SIG-M5 treated with dmso at 0.1 percent for 504 hours (cell line): ENCODE results near the gene ZFAND3.
A peak's percentile ranks its signal among the peaks of the same experiment; 100 is the strongest.

Experiments used
- DNase-seq: peaks from one replicate; lab custom pipeline; 2025; ENCODE audit not compliant: unreplicated experiment; lab: John Stamatoyannopoulos, UW

The ZFAND3 gene, protein sequence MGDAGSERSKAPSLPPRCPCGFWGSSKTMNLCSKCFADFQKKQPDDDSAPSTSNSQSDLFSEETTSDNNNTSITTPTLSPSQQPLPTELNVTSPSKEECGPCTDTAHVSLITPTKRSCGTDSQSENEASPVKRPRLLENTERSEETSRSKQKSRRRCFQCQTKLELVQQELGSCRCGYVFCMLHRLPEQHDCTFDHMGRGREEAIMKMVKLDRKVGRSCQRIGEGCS

DNA sequence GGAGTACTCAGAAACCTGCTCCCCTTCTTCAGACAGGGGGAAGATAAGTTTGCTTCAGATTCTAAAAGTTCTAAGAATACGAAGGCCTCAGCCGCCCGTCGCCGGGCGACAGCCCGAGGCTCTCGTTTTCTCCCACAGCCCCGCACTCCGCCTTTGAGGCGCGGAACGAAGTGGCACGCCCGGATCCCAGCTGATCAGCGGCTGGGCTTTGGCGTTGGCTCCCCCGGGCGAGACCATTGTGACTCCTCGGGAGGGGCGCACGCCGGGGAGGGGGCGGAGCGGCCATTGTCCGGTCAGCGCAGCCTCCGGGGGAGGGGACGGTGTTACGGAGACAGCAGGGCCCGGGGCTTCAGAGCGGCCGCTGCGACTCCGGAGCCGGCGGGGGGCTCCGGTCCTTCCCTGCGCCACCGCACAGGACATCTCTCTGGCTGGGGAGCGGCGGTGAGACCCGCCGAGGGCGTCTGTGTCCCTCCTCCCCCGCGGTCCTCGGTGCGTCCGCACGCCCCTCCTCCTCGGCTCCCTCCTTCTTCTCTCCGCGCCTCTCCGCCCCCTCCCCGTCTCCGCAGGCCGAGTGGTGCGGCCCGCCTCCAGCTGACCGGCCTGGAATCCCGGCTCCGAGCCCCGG is at the start of gene ZFAND3:
TSS of gene ZFAND3 (plus strand) at position 551 of the 625 bp plus-strand sequence. CDS start 219 bp downstream, outside the sequence.
- peak; percentile 81 for DNase-seq

DNA sequence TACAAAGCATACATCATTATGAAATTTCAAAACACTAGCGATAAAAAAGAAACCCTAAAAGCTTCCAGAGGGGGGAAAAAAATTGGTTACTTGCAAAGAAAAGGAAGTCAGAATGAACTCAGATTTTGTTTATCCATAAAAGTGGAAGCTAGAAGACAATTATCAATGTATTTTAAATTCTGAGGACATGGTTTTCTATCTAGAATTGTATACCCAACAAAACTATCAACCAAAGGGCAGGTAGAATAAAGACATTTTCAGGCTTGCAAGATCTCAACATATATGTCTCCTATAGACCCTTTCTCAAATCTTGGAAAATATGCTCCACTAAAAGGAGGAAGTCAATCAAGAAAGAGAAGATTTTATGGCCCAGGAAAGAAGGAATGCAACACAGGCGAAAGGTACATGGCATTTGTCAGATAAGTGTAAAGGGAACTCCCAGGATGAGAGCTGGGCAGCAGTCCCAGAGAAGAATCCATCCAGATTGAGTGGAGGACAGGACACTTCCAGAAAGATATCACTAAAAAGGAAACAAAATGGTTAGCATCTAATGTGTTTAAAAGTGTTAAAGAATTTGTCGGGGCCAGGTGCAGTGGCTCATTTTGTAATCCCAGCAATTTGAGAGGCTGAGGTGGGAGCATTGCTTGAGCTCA is 45.4 kb upstream of the ZFAND3 start:
- DNase-seq = no peak

DNA sequence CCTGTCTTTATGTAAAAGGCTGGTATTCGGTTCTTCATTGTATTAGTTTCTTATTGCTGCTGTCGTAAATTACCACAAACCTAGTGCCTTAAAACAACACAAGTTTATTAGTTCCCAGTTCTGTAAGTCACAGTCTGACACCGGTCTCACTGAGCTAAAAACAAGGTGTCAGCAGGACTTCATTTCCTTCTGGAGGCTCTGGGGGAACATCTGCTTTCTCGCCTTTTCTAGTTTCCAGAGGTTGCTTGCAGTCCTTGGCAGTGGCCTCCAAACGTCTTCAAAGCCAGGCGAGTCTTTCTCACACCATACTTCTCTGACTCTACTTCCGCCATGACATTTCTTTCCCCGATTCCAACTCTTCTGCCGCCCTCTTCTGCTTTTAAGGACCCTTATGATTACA is 43.0 kb upstream of the ZFAND3 start:
- no peak for DNase-seq

DNA sequence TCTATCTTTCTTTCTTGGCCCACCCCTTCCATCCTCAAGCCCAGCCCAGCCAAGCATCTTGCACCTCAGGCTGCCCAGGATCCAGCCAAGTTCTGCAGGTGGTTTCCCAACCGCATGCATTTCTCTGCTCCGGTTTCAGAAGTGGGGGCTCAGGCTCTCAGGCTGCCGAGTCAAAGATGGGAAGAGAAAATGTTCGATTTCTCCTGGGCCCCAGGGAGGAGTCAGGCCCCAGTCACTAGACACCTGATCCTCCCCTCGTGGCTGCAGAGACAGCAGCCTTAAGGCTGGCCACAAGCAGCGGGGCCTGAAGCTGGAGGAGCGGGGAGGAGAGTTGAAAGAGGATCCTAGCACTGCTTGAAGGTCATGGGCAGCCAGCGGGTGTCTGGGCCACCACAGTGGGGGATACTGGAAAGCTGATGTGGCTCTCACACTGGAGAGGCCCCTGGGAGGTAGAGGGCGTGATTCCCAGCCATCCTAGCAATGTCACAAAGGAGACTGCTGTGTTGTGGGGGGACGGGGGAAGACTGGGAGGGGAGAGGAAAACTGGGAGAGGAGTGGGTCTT is 42.2 kb upstream of the ZFAND3 start:
- no peak for DNase-seq

GRCh38 chr6:37779111-37779800 is 40.3 kb upstream of the ZFAND3 start:
- DNase-seq = no peak

DNA sequence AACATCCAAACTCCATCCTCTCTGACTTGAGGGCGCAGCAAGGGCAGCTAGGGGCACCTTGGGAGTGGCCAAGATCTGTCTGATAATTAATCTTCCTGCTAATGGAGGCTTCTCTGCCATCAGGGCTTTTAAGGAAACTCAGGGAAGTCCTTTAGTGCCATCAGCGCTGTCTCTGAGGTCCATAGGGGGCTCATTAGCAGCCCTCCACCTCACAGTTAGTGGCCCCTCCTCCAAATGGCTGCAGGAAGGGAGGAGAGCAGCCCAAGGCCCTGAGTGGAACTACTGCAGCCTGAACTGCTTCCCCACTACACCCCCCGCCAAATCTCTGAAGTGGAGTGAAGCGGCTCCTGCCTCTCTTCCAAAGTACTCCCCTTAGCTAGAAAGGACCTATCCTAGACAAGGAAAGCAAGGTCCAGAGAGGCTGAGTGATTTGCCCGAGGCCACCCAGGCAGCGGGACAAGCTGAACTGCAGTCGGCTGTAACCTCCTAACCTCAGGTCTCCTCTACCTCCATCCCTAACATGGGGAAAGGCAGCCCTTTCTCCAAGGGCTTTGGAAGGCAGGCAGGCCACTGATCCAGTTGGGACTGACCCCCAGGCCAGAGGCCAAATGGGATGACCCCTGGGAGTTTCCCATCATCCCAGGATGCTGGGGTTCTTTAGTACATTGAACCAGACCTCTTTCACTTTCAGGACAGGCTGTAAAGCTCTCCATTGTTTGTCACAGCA is 39.5 kb upstream of the ZFAND3 start:
- no peak for DNase-seq

DNA sequence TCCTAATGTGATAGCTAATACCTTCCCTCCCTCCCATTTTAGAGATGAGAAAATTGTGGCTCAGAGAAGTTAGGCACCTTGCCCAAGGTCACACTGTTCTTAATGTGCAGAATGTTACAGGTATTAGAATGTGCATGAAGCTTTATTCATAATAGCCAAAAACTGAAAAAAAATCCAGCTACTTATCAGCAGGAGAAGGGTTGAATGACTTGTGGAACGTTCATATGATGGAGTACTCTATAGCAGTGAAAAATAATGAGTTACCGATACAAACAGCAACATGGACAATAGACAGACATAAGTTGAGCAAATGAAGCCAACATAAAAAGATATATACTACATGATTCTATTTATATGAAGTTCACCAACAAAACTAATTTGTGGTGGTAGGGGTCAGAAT is 37.7 kb upstream of the ZFAND3 start:
- no peak for DNase-seq

- no peak for DNase-seq
Measured at GRCh38 chr6:37783025-37783855, 36.3 kb upstream of the ZFAND3 start.

DNA sequence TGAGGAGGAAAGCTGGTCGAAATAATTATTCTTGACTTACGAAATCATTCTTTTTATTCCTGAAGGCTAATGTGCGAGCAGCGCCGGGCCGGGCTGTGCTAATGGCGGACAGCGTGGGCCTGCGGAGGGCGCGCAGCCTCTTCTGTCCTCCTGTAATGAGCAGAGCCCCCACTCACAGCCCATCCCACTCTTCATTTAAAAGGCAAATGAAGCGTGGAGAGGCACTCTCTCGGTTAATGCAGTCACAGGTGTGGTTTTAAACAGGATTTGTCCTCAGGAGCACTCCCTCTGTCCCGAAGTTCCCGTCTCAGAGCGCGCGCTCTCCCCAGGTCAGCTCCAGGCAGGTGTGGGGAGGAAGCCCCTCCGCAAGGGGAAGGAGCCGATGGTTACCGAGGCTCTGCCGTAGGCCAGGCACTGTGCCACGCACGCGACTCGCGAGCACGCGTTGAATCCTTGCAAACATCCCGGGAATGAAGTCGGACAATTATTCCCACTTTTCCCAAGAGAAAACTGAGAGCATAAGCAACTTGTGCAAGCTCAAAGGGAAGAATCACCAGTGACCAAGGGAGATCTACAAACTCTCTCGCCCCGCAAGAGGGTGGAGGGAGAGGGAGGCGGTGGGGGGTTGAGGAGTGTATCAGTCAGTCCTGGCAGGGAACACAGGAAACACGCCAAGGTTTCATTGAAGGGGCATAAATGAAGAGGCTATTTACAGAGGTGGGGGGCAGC is 35.5 kb upstream of the ZFAND3 start:
- no peak for DNase-seq

DNA sequence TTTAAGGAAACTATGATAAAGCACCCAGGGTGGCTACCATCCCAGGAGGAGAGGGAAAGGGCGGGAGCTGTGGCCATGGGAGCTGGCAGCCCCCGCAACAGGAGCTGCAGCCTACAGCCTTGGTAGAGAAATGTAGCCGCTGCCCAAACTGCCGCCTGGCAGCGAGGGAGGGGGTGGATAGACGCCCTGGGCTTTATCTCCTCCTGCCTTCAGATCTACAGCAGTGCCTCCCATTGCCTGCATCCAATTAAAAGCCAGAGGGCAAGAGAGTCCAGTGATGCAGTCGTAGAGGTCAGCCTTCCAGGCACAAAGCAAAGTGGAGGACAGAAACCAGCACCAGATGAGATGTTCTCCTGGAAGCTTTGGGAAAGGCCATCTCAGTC is 35.0 kb upstream of the ZFAND3 start:
- no peak for DNase-seq

DNA sequence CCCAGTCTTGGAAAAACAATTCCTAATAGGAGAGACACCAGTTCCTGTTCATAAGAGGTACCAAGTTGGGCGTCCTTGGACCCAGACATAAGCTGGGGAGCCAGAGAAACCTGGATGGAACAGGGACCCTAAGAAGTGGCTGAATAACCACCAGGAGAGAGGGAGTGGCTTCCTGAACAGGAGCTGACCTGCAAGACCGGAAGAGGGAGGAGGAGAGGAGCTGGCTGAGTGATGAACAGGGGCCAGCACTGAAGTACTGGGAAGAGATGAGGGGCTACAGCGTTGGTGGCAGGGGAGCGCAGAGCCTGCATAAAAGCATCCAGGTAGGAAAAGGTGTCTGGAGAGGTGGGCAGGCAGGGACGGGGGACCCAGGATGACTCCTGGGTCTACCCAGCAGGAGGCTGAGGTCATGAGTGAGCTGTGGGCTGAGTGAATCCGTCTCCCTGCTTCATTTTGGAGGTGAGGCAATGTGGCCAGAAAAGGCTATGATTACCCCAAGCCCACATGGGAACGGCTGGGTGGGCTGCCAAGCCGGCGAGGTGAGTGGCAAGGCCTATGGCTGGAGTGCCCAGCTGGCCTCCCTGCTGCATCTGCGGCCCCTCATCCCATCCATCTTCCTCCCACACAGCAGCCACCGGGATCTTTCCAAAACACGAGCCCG is 34.4 kb upstream of the ZFAND3 start:
- no peak for DNase-seq

- no peak for DNase-seq
Measured at GRCh38 chr6:37785663-37786270, 33.8 kb upstream of the ZFAND3 start.

- DNase-seq = no peak
Measured at GRCh38 chr6:37787216-37787615, 32.3 kb upstream of the ZFAND3 start.

DNA sequence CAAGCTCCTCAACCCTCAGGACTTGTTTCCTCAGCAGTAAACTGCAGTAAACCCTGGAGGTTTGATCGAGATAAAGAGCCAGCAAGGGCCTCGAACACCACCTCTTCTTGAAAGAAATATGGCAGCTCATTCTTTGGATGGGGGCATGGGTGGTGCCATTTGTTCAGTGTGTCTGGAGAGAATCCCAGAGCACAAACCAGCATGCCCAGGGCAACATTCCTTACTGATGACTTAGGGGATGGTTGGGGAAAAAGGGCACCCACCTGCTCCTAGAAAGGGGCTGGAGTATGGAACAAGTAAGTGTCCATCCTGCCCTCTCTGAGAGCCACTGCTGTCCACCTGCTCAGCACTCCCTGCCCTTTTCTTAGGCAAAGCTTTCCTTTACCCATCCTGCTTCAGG is 31.3 kb upstream of the ZFAND3 start:
- DNase-seq = no peak

- DNase-seq = peak; percentile 93
Measured at GRCh38 chr6:37791156-37791919, 28.2 kb upstream of the ZFAND3 start.

DNA sequence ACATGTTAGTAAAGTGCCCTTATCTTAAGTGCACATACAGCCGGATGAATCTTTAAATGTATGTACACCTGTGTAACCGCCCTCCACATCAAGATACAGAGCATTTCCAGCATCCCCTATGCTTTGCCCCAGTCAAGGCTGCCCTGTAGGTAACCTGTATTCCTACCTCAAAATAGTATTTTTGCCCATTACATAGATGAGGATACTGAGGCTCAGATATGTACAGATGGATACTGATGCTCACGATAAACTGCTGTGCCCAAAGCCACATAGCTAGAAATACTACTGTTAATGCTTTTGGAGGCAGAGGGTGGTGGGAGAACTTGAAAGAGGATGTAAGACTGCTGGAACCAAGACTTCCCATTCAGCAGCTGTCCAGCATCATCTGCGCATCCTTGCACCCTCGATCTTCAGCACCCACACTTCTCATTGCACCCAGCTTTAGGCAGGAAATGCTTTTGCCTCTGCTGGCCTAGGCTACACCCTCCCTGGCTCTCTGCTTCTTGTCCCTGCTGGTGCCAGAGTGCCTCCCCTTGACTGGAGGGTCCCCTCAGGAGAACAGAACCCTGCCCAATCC is 27.0 kb upstream of the ZFAND3 start:
- DNase-seq = no peak

GRCh38 chr6:37793067-37793466 is 26.5 kb upstream of the ZFAND3 start:
- no peak for DNase-seq
